Panc1 (cell line): ENCODE results near the gene SMARCB1. TPM values are rescaled to one million over a fixed set of nuclear protein-coding genes. Genes with fewer than 3 reads are reported as not detected.

ENCODE experiments used
- ATAC-seq: fragments of 200-7000 bp; cut with Tn5 transposase; 2 replicates; pipeline ENCODE4 v1.9.1; 2020; ENCODE audit warnings: mild to moderate bottlenecking, moderate library complexity
- BruUV-seq: library from RNA; stranded (reverse); fragments of 400-500 nt; replicated peaks from 2 replicates; lab custom pipeline; 2021; lab: Mats Ljungman, UMichigan
- CTCF ChIA-PET: fragments of 300-600 bp; sonication (Branson Sonifier 250); formaldehyde crosslinking; loops from one replicate; lab custom pipeline; 2022; ENCODE audit warnings: antibody characterized with exemption; lab: Charles Lee
- POLR2A ChIA-PET: fragments of 300-600 bp; sonication (Branson Sonifier 250); formaldehyde crosslinking; loops from one replicate; lab custom pipeline; 2022; ENCODE audit warnings: antibody characterized with exemption; lab: Charles Lee
- DNase-seq: peaks from one replicate; pipeline ENCODE4 v3.0.0-alpha.2; 2010; ENCODE audit warnings: low read depth, low spot score
- H3K27ac ChIP-seq: 2 replicates; pipeline ENCODE4 v1.5.1; 2011; ENCODE audit warnings: mild to moderate bottlenecking, low read length, inconsistent platforms
- H3K27me3 ChIP-seq: fragments of 200-500 bp; sonication (Bioruptor generic); 2 replicates; pipeline ENCODE4 v1.6.0; 2014; ENCODE audit warnings: low read length, inconsistent platforms; ENCODE audit not compliant: control insufficient read depth, insufficient read depth
- H3K36me3 ChIP-seq: fragments of 200-500 bp; sonication (Bioruptor generic); 2 replicates; pipeline ENCODE4 v1.5.1; 2014; ENCODE audit warnings: inconsistent platforms, mild to moderate bottlenecking, low read length, moderate library complexity; ENCODE audit not compliant: control insufficient read depth, insufficient read depth
- H3K4me1 ChIP-seq: 2 replicates; pipeline ENCODE4 v1.5.1; 2011; ENCODE audit warnings: inconsistent platforms, mild to moderate bottlenecking, low read length, moderate library complexity; ENCODE audit not compliant: control insufficient read depth, insufficient read depth
- H3K4me3 ChIP-seq, 2 experiments: 2 replicates each; pipeline ENCODE4 v1.5.1; 2011 to 2012; ENCODE audit warnings: low read depth in 2 of 2, low read length in 2 of 2, mild to moderate bottlenecking in 2 of 2, inconsistent platforms in 1 of 2, moderate library complexity in 1 of 2
- H3K9me3 ChIP-seq: fragments of 200-500 bp; sonication (Bioruptor generic); 2 replicates; pipeline ENCODE4 v1.5.1; 2014; ENCODE audit warnings: low read depth, mild to moderate bottlenecking, inconsistent platforms, low read length, moderate library complexity; ENCODE audit not compliant: control insufficient read depth, insufficient read depth
- CTCF ChIP-seq: fragments of 450-650 bp; IDR thresholded peaks from 2 replicates; pipeline ENCODE4 v1.5.1; 2017; ENCODE audit warnings: mild to moderate bottlenecking
- POLR2AphosphoS5 ChIP-seq: IDR thresholded peaks from 2 replicates; pipeline ENCODE4 v1.6.1; 2012; ENCODE audit warnings: mild to moderate bottlenecking, low read depth, low read length, moderate library complexity
- REST ChIP-seq, 2 experiments: IDR thresholded peaks; 2 replicates each; pipeline ENCODE4 v1.6.1; 2011 to 2012; ENCODE audit warnings: low read depth in 2 of 2, control low read depth in 1 of 2, low read length in 1 of 2, mild to moderate bottlenecking in 1 of 2, moderate library complexity in 1 of 2; ENCODE audit not compliant: insufficient read depth in 1 of 2
- SIN3A ChIP-seq: IDR thresholded peaks from 2 replicates; pipeline ENCODE4 v1.6.1; 2012; ENCODE audit warnings: low read depth, mild to moderate bottlenecking, low read length, moderate library complexity, borderline replicate concordance; ENCODE audit not compliant: insufficient read depth
- TCF7L2 ChIP-seq: IDR thresholded peaks from 2 replicates; pipeline ENCODE4 v1.6.1; 2011; ENCODE audit warnings: mild to moderate bottlenecking, low read depth, low read length, inconsistent platforms
- in situ Hi-C: cut with HindIII; loops from 2 replicates; pipeline ENCODE4 v1.10.0; 2016; ENCODE audit warnings: low sequenced_read_pairs, low pct_unique_long_range_greater_than_20kb
- intact Hi-C: fragments of 100-400 bp; cut with micrococcal nuclease; formaldehyde crosslinking; loops from one replicate; pipeline ENCODE4 v1.10.0; 2022; ENCODE audit not compliant: unreplicated experiment
- total RNA-seq: library from RNA; stranded (reverse); gene quantifications from one replicate; pipeline ENCODE4 v1.2.1, GENCODE V29; 2021; ENCODE audit not compliant: unreplicated experiment

Gene SMARCB1
- total RNA-seq, 1 experiment from 2014 or later = 70.2 TPM

GRCh38 chr22:23846081-23846469 lies 59.3 kb downstream of the SMARCB1 start:
- no peaks in the 10 kb centered on the region for H3K27me3 ChIP-seq
- POLR2A ChIA-PET = no interaction called here
- CTCF ChIA-PET = interaction anchor here (0.5 kb wide), 1 partner anchor 14 kb away, joined by 3 read pairs; no protein-coding TSS in a partner anchor
- in situ Hi-C loops = no loop called here
- TF ChIP-seq SIN3A (no peak), POLR2AphosphoS5 (no peak), REST (IDR thresholded peaks at IDR 0.05; ENCODE audit: insufficient read depth in 1 of 2, low read depth in 2 of 2, low read length in 1 of 2) (no peak), CTCF (no peak), TCF7L2 (no peak)
- DNase-seq (no peak), ATAC-seq (no peak)
- H3K4me1 ChIP-seq = no peaks in the 10 kb centered on the region; the same call in none of the 2 replicates
- no peak overlapping the region for H3K27ac ChIP-seq
- no TSS peak for BruUV-seq
- H3K4me3 ChIP-seq = no peak overlapping the region
- no peaks in the 10 kb centered on the region for H3K9me3 ChIP-seq
- H3K36me3 ChIP-seq = no peaks in the 10 kb centered on the region
- intact Hi-C loops = loop anchor here (10.0 kb wide), 2 partner anchors 71 to 221 kb away; partner anchors contain the start of gene MMP11

GRCh38 chr22:23847310-23847920 lies 60.6 kb downstream of the SMARCB1 start:
- in situ Hi-C loops = no loop called here
- no peaks in the 10 kb centered on the region for H3K27me3 ChIP-seq
- ChIA-PET POLR2A (no interaction called here), CTCF (interaction anchor here (0.8 kb wide), 1 partner anchor 78 kb away, joined by 3 read pairs; no protein-coding TSS in a partner anchor)
- BruUV-seq = no TSS peak
- ATAC-seq (no peak), DNase-seq (no peak)
- H3K4me3 ChIP-seq = no peak overlapping the region
- H3K36me3 ChIP-seq = no peaks in the 10 kb centered on the region
- intact Hi-C loops = loop anchor here (10.0 kb wide), 2 partner anchors 73 to 223 kb away; partner anchors contain the start of gene MMP11
- no peaks in the 10 kb centered on the region for H3K9me3 ChIP-seq
- no peak overlapping the region for H3K27ac ChIP-seq
- no peaks in the 10 kb centered on the region; the same call in none of the 2 replicates for H3K4me1 ChIP-seq
- TF ChIP-seq SIN3A (no peak), CTCF (no peak), REST (IDR thresholded peaks at IDR 0.05; ENCODE audit: insufficient read depth in 1 of 2, low read depth in 2 of 2, low read length in 1 of 2) (no peak), POLR2AphosphoS5 (no peak), TCF7L2 (no peak)
